Fibroblast of skin of back (primary cell): ENCODE results near the gene HOXA5. TPM values are rescaled to one million over a fixed set of nuclear protein-coding genes. Genes with fewer than 3 reads are reported as not detected.

ENCODE experiments used
- DNase-seq: peaks from one replicate; pipeline ENCODE4 v3.0.0-alpha.2; 2013
- polyA plus RNA-seq, 2 experiments: library from polyadenylated mRNA; unstranded; fragments of 120-200 nt; gene quantifications; one replicate each; pipeline ENCODE4 v1.2.1, GENCODE V29; 2013; ENCODE audit not compliant: insufficient read length in 2 of 2

The HOXA5 gene
- not detected for polyA plus RNA-seq (2013, experiment 1 of 2; ENCODE audit: insufficient read length)
- not detected for polyA plus RNA-seq (2013, experiment 2 of 2; ENCODE audit: insufficient read length)

DNA sequence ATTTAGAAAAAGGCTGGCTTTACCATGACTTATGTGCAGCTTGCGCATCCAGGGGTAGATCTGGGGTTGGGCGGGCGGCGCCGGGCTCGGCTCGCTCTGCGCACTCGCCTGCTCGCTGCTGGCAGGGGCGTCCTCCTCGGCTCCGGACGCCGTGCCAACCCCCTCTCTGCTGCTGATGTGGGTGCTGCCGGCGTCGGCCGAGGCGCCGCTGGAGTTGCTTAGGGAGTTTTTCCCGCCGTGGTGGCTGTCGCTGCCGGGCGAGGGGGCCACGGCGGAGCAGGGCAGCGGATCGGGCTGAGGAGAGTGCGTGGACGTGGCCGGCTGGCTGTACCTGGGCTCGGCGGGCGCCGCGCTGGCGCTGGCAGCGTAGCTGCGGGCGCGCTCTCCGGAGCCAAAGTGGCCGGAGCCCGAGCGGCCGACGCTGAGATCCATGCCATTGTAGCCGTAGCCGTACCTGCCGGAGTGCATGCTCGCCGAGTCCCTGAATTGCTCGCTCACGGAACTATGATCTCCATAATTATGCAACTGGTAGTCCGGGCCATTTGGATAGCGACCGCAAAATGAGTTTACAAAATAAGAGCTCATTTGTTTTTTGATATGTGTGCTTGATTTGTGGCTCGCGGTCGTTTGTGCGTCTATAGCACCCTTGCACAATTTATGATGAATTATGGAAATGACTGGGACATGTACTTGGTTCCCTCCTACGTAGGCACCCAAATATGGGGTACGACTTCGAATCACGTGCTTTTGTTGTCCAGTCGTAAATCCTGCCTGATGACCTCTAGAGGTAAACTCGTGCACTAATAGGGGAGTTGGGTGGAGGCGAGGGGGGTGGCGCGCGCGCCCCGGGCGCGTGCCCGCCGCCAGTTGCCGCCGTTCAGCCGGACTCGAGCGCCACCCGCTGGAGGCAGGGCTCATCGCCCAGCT is at the start of gene HOXA5:
Gene HOXA5, minus strand, starts transcription at position 659 of the 927 bp plus-strand sequence. Its CDS starts 74 bp downstream, at position 585.
- no peak for DNase-seq

GRCh38 chr7:27192546-27193334 is 49.3 kb upstream of the HOXA5 start:
- DNase-seq, result no peak

DNA sequence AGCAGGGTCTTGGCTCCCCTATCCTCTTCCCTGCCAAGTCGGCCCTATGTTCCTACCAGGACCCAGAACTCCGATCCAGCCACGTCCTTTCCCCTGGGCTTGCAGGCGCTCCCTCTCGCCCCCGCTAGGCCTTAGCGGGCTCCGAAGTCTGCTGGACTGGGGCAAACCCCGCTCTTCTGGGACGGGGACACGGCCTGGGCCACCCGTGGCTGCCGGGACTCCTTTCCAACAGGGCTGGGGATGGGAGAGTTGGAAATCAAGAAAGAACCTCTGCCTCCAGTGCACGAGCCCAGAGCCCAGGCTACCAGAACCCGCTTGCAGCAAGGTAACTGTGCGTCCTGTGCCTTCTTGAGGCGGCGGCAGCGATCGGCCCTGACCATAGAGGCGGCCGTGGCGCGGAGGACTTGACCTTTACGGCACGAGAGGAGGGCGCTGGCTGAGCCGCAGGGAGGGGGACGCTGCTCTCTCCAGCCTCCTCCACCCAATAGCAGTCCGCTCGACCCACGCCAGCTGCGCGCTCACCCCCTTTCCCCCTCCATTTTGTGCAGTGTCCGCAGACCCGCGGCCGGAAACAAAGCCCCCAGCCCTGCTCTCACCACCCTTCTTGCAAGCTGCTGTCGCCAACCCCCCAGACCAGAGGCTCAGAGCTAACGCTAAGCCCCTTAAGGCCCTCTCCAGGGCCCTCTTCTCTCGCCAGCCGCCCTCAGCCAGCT is 48.5 kb upstream of the HOXA5 start:
- DNase-seq, result no peak

DNA sequence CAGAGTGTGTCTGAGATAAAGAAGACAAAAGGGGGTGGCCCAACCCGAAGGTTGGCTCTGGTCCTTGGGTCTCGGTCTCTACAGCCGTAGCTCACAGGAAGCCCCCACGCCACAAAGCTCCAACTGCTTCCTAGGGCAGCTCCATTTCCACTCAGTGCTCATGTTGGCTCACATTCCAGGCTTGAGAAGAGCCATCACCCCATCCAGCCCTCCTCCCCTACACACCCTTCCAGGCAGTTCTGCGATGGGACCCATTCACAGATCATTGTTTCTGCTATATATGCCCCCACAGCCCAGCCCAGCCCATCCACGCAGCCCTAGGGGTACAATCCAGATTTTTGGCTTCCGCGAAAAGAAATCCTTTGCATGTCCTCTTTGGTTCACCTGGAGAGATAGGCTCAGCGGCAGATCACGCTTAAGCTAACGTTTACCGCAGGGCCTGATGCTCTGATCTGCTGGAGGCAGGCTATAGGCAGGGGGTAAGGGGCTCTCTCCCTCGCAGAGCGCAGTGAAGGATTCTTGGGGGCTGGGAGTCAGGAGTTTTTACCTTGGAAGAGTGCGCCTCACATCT is 47.8 kb upstream of the HOXA5 start:
- DNase-seq, result no peak

- no peak for DNase-seq
Observed at GRCh38 chr7:27189997-27190748, 46.7 kb upstream of the HOXA5 start.

DNA sequence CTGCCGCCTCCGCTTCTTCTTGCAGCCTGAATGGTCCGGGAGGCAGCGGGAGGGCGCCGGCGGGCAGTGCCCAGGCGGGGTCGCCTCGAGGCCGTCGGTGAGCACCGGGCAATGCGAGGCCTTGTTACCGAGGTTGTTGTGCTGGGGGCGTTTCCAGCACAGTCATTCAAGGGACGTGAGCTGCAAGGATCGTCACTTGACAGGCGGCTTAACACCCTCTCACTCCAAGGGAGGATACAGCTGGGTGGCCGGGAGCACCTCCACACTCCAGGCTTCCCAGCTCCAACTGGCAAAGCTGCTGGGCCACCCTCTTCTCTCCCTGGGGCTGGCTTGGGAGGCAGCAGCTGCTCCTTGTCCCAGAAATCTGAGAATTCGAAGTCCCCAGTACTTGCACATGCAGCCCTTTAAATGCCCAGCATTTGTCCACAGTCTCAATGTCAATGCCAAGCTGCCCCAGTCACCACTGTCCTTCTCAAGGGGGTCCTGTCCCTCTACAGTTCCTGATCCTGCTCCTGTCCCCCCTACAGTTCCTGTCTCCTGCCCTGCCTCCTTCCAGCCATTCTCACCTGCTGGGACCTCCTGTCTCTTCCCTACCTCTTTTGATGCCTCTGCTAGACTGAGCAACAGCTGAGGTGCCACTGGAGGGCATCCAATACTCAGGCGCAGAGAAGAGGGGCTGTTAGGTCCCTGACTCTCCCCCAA is 46.0 kb upstream of the HOXA5 start:
- DNase-seq, result no peak

GRCh38 chr7:27188386-27189294 is 45.2 kb upstream of the HOXA5 start:
- DNase-seq, result no peak

DNA sequence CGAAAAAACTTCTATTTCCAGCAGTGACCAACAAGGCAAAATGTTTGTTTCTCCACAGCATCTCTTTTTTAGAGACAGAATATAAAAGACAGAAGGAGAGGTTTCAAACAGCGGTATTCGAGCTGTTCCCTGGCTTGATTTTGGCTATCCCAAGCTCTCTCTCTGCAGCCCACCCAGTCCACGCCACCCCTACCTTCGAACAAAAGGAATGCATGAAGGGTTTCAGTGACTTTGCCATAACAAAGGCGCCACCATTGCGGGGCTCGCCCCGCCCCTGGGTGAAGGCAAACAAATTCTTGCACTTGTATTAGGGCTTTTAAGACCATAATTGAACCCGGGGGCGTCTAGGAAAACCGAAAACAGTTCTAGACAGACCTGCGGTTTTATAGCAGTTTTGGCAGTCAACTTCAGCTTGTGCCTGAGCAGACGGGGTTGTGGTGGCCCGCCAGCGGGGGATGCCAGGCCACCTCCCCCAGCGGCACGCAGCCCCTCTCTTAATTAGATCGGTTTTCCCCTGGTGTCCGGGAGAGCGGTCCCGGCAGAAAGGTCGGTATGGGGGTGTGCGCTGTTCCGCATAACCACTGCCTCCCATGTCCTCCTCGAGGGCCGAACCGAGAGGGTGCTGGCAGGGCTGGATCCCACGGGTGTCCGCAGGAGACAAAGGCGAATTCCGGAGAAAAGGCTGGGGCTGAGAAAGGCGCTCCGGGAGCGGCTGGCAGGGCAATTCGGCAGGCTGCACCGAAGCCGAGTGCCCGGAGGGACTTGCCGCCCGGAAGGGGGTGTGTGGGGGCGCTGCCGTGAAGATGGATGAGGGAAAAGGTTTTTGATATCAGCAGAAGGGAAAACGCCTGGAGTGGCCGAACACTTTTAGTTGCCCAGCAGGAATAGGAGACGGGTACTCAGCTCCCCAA is 44.2 kb upstream of the HOXA5 start:
- no peak for DNase-seq

GRCh38 chr7:27186668-27187474 is 43.4 kb upstream of the HOXA5 start:
- DNase-seq, result no peak

- no peak for DNase-seq
Observed at GRCh38 chr7:27185854-27186667, 42.6 kb upstream of the HOXA5 start.

DNA sequence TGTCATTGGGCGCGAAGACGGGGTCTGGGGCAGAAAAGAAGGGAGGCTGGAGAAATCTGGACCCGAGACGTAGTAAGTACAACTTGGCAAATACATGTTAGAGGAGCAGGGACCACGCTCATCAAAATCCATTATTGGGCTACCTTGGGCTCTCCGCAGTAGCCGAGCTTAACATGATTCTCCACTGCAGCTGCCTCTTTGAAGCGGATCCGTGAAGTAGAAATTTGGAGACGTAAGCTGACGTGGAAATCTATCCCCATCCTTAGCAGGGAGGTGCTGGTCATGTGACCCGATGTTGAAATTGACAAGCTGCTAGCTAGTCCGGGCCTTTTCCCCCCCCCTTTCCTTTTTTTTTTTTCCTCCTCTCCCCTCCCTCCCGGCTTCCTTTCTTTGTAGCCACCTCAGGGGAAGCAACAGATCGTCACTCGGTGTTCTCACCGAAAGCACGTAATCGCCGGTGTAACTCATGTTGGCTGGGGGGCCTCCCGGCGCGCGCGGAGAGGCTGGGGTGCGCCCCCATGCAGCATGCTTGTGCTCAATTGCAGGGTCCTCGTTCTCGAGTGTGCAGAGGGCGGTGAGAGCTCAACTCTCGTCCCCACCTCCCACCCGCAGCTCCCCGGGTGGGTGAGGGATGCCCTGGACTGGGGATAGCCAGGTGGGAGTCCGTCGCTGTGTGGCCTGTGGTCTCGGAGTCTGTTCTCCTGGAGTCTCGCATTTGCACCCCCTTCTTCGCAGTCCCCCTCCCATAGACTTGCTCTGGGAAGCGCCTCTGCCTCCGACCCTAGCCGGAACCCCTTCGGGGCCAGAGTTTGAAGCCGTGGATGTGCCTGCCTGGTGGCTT is 41.8 kb upstream of the HOXA5 start, which contains the start of gene HOXA11:
Gene HOXA11, minus strand, starts transcription at position 220 of the 841 bp plus-strand sequence. Its CDS starts 88 bp downstream, at position 132.
- DNase-seq, result no peak

- peak; percentile 42 for DNase-seq
Observed at GRCh38 chr7:27184337-27185012, 41.0 kb upstream of the HOXA5 start.

DNA sequence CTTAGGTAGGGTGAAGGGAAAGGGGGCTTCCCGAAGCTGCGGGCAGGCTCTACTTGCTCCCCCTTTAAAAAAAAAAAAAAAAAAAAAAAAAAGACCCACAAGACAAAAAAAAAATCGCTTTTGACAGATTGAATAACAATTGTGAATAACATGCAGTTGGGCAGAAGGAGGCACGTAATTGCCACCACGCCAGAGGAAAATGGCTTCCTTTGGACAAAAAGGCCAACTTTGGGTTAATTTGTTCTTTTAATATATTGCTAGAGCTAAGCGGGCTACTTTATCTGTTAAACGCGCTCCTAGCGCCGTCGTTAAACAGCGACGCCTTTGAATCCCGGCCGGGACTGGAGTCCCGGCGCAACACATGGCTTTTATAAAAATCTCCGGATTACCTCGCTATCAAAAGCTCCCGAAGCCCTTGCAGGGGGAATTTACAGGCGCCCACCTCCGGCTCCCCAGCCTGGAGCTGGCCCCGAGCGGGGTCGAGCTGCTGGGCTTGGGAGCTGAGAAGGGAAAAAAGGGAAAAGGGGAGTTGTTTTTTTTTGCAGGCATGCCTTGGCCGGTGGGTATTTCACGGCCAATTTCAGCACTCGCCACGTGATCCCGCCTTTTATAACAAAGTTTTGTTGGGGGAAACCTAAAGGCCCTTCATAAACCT is 40.3 kb upstream of the HOXA5 start:
- DNase-seq, result no peak

- no peak for DNase-seq
Observed at GRCh38 chr7:27182861-27183681, 39.6 kb upstream of the HOXA5 start.
